Measurements from ENCODE around the gene GINS3.

- TF ChIP-seq CTCF (IDR thresholded peaks at IDR 0.05) (no peak), POLR2A (IDR thresholded peaks at IDR 0.05) (no peak)
These were observed 12.5 kb upstream of the GINS3 start for GRCh38 chr16:58379736-58380135.
